Spleen (tissue), 7 donors: Measurements from ENCODE around the gene ACY1.
"Not testable (repeated sequence)": the region's sequence is repeated elsewhere in the genome, so short reads cannot be mapped to it uniquely, and the experiment has no call there.

Source experiments
- POLR2A ChIP-seq, 3 donors: fragments of 450-650 bp; IDR thresholded peaks; one replicate each; pipeline ENCODE4 v1.5.1; 2017; ENCODE audit warnings: antibody characterized with exemption in 3 of 3, mild to moderate bottlenecking in 1 of 3
- POLR2AphosphoS5 ChIP-seq, 3 donors: sonication (generic); formaldehyde crosslinking; IDR thresholded peaks; one replicate each; pipeline ENCODE4 v1.5.1; 2017; ENCODE audit warnings: antibody characterized with exemption in 3 of 3
- TF ChIP-seq, protein P1 (sequence below), 11 experiments: fragments of 200-600 bp in 7 of 11; fragments of 450-650 bp in 4 of 11; sonication (generic) in 4 of 11; IDR thresholded peaks in 8 of 11; conservative IDR thresholded peaks in 3 of 11; 1 replicate in 7 of 11; 2 replicates in 4 of 11; pipeline versions ENCODE4 v1.4.0 to v1.8.0; 2016 to 2021; ENCODE audit warnings: antibody characterized with exemption in 11 of 11, inconsistent platforms in 4 of 11, mild to moderate bottlenecking in 1 of 11
- donor health status: DM: no; HTN: no; CAD: no; lungs with moderate emphysema.
- donor health status: DM: no; HTN: no; CAD: no.
- donor health status: DM: no; HTN: no; CAD: no.

DNA sequence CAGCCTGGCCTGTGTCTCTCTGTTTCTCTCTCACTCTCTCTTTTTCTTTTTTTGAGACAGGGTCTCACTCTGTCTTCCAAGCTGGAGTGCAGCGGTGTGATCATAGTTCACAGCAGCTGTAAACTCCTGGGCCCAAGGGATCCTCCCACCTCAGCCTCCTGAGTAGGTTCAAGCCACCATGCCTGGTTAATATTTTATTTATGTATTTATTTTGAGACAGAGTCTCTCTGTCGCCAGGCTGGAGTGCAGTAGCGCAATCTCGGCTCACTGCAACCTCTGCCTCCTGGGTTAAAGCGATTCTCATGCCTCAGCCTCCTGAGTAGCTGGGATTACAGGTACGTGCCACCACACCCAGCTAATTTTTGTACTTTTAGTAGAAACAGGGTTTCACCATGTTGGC lies 50.4 kb downstream of the ACY1 start:
- TF ChIP-seq, protein P1, sequence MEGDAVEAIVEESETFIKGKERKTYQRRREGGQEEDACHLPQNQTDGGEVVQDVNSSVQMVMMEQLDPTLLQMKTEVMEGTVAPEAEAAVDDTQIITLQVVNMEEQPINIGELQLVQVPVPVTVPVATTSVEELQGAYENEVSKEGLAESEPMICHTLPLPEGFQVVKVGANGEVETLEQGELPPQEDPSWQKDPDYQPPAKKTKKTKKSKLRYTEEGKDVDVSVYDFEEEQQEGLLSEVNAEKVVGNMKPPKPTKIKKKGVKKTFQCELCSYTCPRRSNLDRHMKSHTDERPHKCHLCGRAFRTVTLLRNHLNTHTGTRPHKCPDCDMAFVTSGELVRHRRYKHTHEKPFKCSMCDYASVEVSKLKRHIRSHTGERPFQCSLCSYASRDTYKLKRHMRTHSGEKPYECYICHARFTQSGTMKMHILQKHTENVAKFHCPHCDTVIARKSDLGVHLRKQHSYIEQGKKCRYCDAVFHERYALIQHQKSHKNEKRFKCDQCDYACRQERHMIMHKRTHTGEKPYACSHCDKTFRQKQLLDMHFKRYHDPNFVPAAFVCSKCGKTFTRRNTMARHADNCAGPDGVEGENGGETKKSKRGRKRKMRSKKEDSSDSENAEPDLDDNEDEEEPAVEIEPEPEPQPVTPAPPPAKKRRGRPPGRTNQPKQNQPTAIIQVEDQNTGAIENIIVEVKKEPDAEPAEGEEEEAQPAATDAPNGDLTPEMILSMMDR (IDR thresholded peaks at IDR 0.05 in 8 of 11, conservative IDR thresholded peaks at IDR 0.05 in 3 of 11): not testable (repeated sequence)
- not testable (repeated sequence) for TF ChIP-seq POLR2AphosphoS5, POLR2A (IDR thresholded peaks at IDR 0.05)
